GM12892 (cell line): Measurements from ENCODE around the gene NUDT8.

Experiments
- POLR2A ChIP-seq: IDR thresholded peaks from 2 replicates; pipeline ENCODE4 v1.6.1; 2011; ENCODE audit warnings: low read depth, low read length, control low read depth
- POLR2AphosphoS5 ChIP-seq: IDR thresholded peaks from 2 replicates; pipeline ENCODE4 v1.6.1; 2011; ENCODE audit warnings: low read depth, low read length, control low read depth

GRCh38 chr11:67611165-67611564, 18.6 kb downstream of the NUDT8 start:
- TF ChIP-seq POLR2AphosphoS5 = no peak
- TF ChIP-seq POLR2A = no peak
